HepG2 (cell line): ENCODE measurements around the gene PIM1. TPM values are rescaled to one million over a fixed set of nuclear protein-coding genes. Genes with fewer than 3 reads are reported as not detected.
A peak's percentile ranks its signal among the peaks of the same experiment; 100 is the strongest.

ENCODE experiments used
- HOXD1 ChIP-seq: sonication (generic); formaldehyde crosslinking; IDR thresholded peaks from 2 replicates; pipeline ENCODE4 v1.5.0; 2020; ENCODE audit warnings: missing genetic modification reagents
- MTA1 ChIP-seq: sonication (generic); formaldehyde crosslinking; IDR thresholded peaks from 2 replicates; pipeline ENCODE4 v1.4.0; 2020; ENCODE audit warnings: missing genetic modification reagents, mild to moderate bottlenecking, borderline replicate concordance
- PCBP1 ChIP-seq: fragments of 200-400 bp; formaldehyde crosslinking; IDR thresholded peaks from 2 replicates; pipeline ENCODE4 v1.6.1; 2017; ENCODE audit warnings: mild to moderate bottlenecking, low read depth, low read length, borderline replicate concordance
- PHF20 ChIP-seq: sonication (generic); formaldehyde crosslinking; IDR thresholded peaks from 2 replicates; pipeline ENCODE4 v1.5.0; 2020; ENCODE audit warnings: mild to moderate bottlenecking, missing genetic modification reagents
- SIX4 ChIP-seq: sonication (generic); formaldehyde crosslinking; IDR thresholded peaks from 2 replicates; pipeline ENCODE4 v1.4.0; 2020; ENCODE audit warnings: missing genetic modification reagents
- ZNF235 ChIP-seq: sonication (generic); formaldehyde crosslinking; IDR thresholded peaks from 2 replicates; pipeline ENCODE4 v1.8.1; 2023; ENCODE audit warnings: mild to moderate bottlenecking, missing genetic modification reagents, borderline replicate concordance
- ZNF253 ChIP-seq: sonication (generic); formaldehyde crosslinking; IDR thresholded peaks from 2 replicates; pipeline ENCODE4 v1.8.0; 2022; ENCODE audit warnings: mild to moderate bottlenecking, missing genetic modification reagents, borderline replicate concordance
- ZNF264 ChIP-seq: sonication (generic); formaldehyde crosslinking; IDR thresholded peaks from 2 replicates; pipeline ENCODE4 v1.4.0; 2020; ENCODE audit warnings: missing genetic modification reagents
- ZNF530 ChIP-seq: sonication (generic); formaldehyde crosslinking; IDR thresholded peaks from 2 replicates; pipeline ENCODE4 v1.5.0; 2020; ENCODE audit warnings: low read depth, mild to moderate bottlenecking, missing genetic modification reagents
- ZNF792 ChIP-seq: IDR thresholded peaks from 2 replicates; pipeline ENCODE4 v1.6.1; 2016
- polyA plus RNA-seq, 8 experiments: library from polyadenylated mRNA; depleted of rRNA in 3 of 8; stranded (reverse) in 7 of 8; unstranded in 1 of 8; fragments of >200 nt; fragmentation: Illumina TruSeq in 4 of 8; extraction: Trizol in 4 of 8; gene quantifications; 2 replicates each; pipeline versions ENCODE4 v1.2.1 to v1.2.3, GENCODE V29; 2011 to 2016; ENCODE audit warnings: low read depth in 4 of 8, missing spikeins in 1 of 8, mixed read lengths in 1 of 8; ENCODE audit not compliant: insufficient read depth in 1 of 8
- total RNA-seq, 5 experiments: library from RNA; depleted of rRNA; stranded (reverse); fragments of >200 nt; fragmentation: Illumina TruSeq; extraction: Trizol; gene quantifications; 2 replicates each; pipeline ENCODE4 v1.2.3, GENCODE V29; 2016; ENCODE audit warnings: low read depth in 1 of 5
- TF ChIP-seq, protein P1 (sequence below): sonication (generic); formaldehyde crosslinking; IDR thresholded peaks from 2 replicates; pipeline ENCODE4 v1.4.0; 2020; ENCODE audit warnings: missing genetic modification reagents
- TF ChIP-seq, protein P2 (sequence below): IDR thresholded peaks from 2 replicates; pipeline ENCODE4 v1.6.1; 2016; ENCODE audit warnings: low read depth, borderline replicate concordance
- TF ChIP-seq, protein P3 (sequence below): sonication (generic); formaldehyde crosslinking; IDR thresholded peaks from 2 replicates; pipeline ENCODE4 v1.4.0; 2020; ENCODE audit warnings: missing genetic modification reagents, borderline replicate concordance
- TF ChIP-seq, protein P4 (sequence below): conservative IDR thresholded peaks from 2 replicates; pipeline ENCODE4 v1.6.1; 2018; ENCODE audit warnings: missing genetic modification reagents
- TF ChIP-seq, protein P5 (sequence below): IDR thresholded peaks from 2 replicates; pipeline ENCODE4 v1.6.1; 2018; ENCODE audit warnings: missing genetic modification reagents, mild to moderate bottlenecking, missing compliant biosample characterization

The PIM1 gene
- total and polyA plus RNA-seq, 2 of the 13 experiments (the other 11 are each of a cell fraction or from before 2014, with no cell fraction given), result 29.4 to 117 TPM

DNA sequence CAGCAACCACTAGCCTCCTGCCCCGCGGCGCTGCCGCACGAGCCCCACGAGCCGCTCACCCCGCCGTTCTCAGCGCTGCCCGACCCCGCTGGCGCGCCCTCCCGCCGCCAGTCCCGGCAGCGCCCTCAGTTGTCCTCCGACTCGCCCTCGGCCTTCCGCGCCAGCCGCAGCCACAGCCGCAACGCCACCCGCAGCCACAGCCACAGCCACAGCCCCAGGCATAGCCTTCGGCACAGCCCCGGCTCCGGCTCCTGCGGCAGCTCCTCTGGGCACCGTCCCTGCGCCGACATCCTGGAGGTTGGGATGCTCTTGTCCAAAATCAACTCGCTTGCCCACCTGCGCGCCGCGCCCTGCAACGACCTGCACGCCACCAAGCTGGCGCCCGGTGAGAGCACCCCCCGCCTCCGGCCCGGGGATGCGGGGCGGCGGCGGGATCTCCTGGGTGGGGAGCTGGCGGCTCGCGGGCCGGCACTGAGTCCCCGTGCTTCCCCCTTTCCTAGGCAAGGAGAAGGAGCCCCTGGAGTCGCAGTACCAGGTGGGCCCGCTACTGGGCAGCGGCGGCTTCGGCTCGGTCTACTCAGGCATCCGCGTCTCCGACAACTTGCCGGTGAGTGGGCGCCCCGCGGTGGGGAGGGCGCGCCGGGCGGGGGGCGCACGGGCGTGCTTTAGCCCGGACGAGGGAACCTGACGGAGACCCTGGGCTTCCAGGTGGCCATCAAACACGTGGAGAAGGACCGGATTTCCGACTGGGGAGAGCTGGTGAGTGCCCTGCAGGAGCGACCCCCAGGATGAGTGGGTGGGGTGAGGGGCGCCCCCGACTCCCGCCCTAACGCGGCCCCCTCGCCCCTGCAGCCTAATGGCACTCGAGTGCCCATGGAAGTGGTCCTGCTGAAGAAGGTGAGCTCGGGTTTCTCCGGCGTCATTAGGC, 585 bp downstream of the PIM1 start (continued):
- TF ChIP-seq, protein P1, sequence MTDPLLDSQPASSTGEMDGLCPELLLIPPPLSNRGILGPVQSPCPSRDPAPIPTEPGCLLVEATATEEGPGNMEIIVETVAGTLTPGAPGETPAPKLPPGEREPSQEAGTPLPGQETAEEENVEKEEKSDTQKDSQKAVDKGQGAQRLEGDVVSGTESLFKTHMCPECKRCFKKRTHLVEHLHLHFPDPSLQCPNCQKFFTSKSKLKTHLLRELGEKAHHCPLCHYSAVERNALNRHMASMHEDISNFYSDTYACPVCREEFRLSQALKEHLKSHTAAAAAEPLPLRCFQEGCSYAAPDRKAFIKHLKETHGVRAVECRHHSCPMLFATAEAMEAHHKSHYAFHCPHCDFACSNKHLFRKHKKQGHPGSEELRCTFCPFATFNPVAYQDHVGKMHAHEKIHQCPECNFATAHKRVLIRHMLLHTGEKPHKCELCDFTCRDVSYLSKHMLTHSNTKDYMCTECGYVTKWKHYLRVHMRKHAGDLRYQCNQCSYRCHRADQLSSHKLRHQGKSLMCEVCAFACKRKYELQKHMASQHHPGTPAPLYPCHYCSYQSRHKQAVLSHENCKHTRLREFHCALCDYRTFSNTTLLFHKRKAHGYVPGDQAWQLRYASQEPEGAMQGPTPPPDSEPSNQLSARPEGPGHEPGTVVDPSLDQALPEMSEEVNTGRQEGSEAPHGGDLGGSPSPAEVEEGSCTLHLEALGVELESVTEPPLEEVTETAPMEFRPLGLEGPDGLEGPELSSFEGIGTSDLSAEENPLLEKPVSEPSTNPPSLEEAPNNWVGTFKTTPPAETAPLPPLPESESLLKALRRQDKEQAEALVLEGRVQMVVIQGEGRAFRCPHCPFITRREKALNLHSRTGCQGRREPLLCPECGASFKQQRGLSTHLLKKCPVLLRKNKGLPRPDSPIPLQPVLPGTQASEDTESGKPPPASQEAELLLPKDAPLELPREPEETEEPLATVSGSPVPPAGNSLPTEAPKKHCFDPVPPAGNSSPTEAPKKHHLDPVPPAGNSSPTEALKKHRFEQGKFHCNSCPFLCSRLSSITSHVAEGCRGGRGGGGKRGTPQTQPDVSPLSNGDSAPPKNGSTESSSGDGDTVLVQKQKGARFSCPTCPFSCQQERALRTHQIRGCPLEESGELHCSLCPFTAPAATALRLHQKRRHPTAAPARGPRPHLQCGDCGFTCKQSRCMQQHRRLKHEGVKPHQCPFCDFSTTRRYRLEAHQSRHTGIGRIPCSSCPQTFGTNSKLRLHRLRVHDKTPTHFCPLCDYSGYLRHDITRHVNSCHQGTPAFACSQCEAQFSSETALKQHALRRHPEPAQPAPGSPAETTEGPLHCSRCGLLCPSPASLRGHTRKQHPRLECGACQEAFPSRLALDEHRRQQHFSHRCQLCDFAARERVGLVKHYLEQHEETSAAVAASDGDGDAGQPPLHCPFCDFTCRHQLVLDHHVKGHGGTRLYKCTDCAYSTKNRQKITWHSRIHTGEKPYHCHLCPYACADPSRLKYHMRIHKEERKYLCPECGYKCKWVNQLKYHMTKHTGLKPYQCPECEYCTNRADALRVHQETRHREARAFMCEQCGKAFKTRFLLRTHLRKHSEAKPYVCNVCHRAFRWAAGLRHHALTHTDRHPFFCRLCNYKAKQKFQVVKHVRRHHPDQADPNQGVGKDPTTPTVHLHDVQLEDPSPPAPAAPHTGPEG (CRISPR knock-in tag), result peak; percentile 43; the same call in 1 of the 2 replicates
- TF ChIP-seq, protein P2, sequence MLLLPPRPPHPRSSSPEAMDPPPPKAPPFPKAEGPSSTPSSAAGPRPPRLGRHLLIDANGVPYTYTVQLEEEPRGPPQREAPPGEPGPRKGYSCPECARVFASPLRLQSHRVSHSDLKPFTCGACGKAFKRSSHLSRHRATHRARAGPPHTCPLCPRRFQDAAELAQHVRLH, result no peak
- no peak for TF ChIP-seq SIX4 (CRISPR knock-in tag)
- 0 out of 2 replicates have a peak, but pooled peaks have one; percentile 5 for TF ChIP-seq PHF20 (CRISPR knock-in tag)
- 0 out of 2 replicates have a peak, but pooled peaks have one; percentile 36 for TF ChIP-seq MTA1 (CRISPR knock-in tag)
- no peak for TF ChIP-seq ZNF792 (CRISPR knock-in tag)
- no peak for TF ChIP-seq ZNF530 (CRISPR knock-in tag)
- no peak for TF ChIP-seq PCBP1
- TF ChIP-seq ZNF264, result no peak
- no peak for TF ChIP-seq ZNF253 (CRISPR knock-in tag)
- TF ChIP-seq HOXD1 (CRISPR knock-in tag), result no peak
- TF ChIP-seq, protein P3, sequence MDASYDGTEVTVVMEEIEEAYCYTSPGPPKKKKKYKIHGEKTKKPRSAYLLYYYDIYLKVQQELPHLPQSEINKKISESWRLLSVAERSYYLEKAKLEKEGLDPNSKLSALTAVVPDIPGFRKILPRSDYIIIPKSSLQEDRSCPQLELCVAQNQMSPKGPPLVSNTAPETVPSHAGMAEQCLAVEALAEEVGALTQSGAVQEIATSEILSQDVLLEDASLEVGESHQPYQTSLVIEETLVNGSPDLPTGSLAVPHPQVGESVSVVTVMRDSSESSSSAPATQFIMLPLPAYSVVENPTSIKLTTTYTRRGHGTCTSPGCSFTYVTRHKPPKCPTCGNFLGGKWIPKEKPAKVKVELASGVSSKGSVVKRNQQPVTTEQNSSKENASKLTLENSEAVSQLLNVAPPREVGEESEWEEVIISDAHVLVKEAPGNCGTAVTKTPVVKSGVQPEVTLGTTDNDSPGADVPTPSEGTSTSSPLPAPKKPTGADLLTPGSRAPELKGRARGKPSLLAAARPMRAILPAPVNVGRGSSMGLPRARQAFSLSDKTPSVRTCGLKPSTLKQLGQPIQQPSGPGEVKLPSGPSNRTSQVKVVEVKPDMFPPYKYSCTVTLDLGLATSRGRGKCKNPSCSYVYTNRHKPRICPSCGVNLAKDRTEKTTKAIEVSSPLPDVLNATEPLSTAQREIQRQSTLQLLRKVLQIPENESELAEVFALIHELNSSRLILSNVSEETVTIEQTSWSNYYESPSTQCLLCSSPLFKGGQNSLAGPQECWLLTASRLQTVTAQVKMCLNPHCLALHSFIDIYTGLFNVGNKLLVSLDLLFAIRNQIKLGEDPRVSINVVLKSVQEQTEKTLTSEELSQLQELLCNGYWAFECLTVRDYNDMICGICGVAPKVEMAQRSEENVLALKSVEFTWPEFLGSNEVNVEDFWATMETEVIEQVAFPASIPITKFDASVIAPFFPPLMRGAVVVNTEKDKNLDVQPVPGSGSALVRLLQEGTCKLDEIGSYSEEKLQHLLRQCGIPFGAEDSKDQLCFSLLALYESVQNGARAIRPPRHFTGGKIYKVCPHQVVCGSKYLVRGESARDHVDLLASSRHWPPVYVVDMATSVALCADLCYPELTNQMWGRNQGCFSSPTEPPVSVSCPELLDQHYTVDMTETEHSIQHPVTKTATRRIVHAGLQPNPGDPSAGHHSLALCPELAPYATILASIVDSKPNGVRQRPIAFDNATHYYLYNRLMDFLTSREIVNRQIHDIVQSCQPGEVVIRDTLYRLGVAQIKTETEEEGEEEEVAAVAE (CRISPR knock-in tag), result no peak
- TF ChIP-seq, protein P4, sequence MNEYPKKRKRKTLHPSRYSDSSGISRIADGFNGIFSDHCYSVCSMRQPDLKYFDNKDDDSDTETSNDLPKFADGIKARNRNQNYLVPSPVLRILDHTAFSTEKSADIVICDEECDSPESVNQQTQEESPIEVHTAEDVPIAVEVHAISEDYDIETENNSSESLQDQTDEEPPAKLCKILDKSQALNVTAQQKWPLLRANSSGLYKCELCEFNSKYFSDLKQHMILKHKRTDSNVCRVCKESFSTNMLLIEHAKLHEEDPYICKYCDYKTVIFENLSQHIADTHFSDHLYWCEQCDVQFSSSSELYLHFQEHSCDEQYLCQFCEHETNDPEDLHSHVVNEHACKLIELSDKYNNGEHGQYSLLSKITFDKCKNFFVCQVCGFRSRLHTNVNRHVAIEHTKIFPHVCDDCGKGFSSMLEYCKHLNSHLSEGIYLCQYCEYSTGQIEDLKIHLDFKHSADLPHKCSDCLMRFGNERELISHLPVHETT (CRISPR knock-in tag), result no peak
- no peak for TF ChIP-seq ZNF235 (CRISPR knock-in tag)
- TF ChIP-seq, protein P5, sequence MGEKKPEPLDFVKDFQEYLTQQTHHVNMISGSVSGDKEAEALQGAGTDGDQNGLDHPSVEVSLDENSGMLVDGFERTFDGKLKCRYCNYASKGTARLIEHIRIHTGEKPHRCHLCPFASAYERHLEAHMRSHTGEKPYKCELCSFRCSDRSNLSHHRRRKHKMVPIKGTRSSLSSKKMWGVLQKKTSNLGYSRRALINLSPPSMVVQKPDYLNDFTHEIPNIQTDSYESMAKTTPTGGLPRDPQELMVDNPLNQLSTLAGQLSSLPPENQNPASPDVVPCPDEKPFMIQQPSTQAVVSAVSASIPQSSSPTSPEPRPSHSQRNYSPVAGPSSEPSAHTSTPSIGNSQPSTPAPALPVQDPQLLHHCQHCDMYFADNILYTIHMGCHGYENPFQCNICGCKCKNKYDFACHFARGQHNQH (CRISPR knock-in tag), result no peak
